ENCODE measurements around the gene CYP2D6.
A peak's percentile ranks its signal among the peaks of the same experiment; 100 is the strongest.
"Not testable (repeated sequence)": the region's sequence is repeated elsewhere in the genome, so short reads cannot be mapped to it uniquely, and the experiment has no call there.

The CYP2D6 gene

DNA sequence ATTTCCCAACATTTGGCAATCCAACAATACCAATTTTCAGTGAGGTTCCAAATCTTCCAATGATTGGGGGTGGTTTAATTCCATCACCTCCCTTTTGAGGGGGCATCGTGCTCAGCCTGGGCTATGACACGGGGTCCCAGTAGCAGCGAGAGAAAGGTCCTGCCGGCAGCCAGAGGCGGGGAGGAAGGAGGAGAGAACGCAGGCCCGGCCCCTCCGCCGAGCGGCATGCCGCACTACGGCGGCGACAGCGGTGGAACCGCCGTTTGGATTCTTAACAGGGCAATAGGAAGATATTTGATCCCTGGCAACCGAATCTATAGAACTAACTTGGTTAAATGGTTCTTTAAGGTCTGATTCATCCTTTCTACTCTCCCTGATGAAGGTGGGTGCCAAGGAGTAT is 21.8 kb downstream of the CYP2D6 start:
- no peak overlapping the region for H3K4me3 ChIP-seq (ENCODE audit: insufficient read length, low read depth)
- H3K4me1 ChIP-seq (ENCODE audit: insufficient read depth, insufficient read length) = no peaks in the 10 kb centered on the region
- DNase-seq (ENCODE audit: low read depth, low spot score) = no peak
- TF ChIP-seq SUZ12 (IDR thresholded peaks at IDR 0.05; ENCODE audit: extremely low read depth, insufficient read depth, insufficient read length) = no peak
- no peak for TF ChIP-seq ZNF274 (IDR thresholded peaks at IDR 0.05; ENCODE audit: low read depth, low read length)
- TF ChIP-seq YY1 (IDR thresholded peaks at IDR 0.05; ENCODE audit: insufficient read depth, insufficient read length) = no peak
- no peak overlapping the region for H3K9ac ChIP-seq (ENCODE audit: insufficient read length, low read depth)
- H3K27me3 ChIP-seq (ENCODE audit: insufficient read depth, insufficient read length) = no peaks in the 10 kb centered on the region
- H3K36me3 ChIP-seq (ENCODE audit: insufficient read depth, insufficient read length, low read length) = no peaks in the 10 kb centered on the region
- H3K9me3 ChIP-seq (ENCODE audit: insufficient read depth, low read length) = peaks cover 27% of the 10 kb centered on the region; the same call in 1 of the 2 replicates

DNA sequence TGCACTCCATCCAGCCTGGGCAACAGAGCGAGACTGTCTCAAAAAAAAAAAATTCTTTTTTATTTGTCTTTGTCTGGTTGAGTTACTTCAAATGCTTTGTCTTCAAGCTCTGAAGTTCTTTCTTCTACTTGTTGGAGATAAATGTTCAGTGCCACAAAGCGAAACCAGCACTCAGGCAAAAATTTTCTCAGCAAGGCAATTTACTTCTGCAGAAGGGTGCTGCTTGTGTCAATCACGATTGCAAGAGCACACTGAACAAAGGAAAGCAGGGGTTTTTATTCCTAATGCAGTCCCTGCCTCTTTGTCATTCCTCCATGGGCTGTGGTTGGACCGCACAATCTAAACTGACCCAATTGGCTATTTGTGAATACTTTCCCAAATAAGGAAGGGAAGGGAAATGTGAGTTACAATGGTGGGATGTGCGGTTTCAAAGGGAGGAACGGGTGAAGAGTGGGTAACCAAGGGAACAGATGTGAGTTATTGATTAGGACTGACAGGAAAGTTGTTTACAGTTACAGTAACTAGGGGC is 26.2 kb downstream of the CYP2D6 start:
- H3K4me3 ChIP-seq (ENCODE audit: insufficient read length, low read depth); H3K9ac ChIP-seq (ENCODE audit: insufficient read length, low read depth); H3K4me1 ChIP-seq (ENCODE audit: insufficient read depth, insufficient read length); DNase-seq (ENCODE audit: low read depth, low spot score); H3K36me3 ChIP-seq (ENCODE audit: insufficient read depth, insufficient read length, low read length); H3K27me3 ChIP-seq (ENCODE audit: insufficient read depth, insufficient read length): not testable (repeated sequence)
- peaks cover 45% of the 10 kb centered on the region for H3K9me3 ChIP-seq (ENCODE audit: insufficient read depth, low read length)

DNA sequence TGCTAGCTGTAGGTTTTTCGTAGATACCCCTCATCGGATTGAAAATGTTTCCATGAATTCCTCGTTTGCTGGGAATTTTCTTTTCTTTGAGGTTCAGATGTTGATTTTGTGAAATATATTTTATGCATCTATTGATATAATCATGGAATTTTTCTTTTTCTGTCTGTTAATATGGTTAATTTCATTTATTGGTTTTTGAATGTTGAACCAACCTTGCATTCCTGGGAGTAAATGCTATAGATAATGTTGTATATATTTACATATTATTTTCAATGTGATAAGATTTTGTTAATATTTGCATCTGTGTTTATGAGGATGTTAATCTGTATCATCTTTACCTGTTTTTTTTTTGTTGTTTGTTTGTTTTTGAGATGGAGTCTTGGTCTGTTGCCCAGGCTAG is 29.4 kb downstream of the CYP2D6 start:
- no peak overlapping the region for H3K4me3 ChIP-seq (ENCODE audit: insufficient read length, low read depth)
- TF ChIP-seq YY1 (IDR thresholded peaks at IDR 0.05; ENCODE audit: insufficient read depth, insufficient read length) = no peak
- no peak for TF ChIP-seq SUZ12 (IDR thresholded peaks at IDR 0.05; ENCODE audit: extremely low read depth, insufficient read depth, insufficient read length)
- TF ChIP-seq ZNF274 (IDR thresholded peaks at IDR 0.05; ENCODE audit: low read depth, low read length) = no peak
- no peaks in the 10 kb centered on the region for H3K4me1 ChIP-seq (ENCODE audit: insufficient read depth, insufficient read length)
- no peak overlapping the region for H3K9ac ChIP-seq (ENCODE audit: insufficient read length, low read depth)
- H3K9me3 ChIP-seq (ENCODE audit: insufficient read depth, low read length) = peaks cover 44% of the 10 kb centered on the region
- DNase-seq (ENCODE audit: low read depth, low spot score) = no peak
- no peaks in the 10 kb centered on the region for H3K36me3 ChIP-seq (ENCODE audit: insufficient read depth, insufficient read length, low read length)
- no peaks in the 10 kb centered on the region for H3K27me3 ChIP-seq (ENCODE audit: insufficient read depth, insufficient read length)

DNA sequence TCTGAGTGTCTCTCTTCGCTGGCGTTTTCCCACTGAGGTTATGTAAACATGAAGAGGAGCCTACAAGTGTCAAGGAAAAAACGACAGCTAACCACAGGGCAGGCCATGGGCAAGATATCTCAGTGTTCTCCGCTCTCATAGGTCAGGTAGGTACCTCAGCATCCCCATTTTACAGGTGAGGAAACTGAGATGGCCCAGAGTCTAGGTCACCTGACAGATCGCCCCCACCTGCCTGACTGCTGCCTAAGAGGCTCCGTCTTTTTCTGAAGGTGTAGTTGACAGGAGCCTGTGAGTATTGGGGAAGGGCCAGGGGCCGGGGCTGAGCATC is 39.2 kb downstream of the CYP2D6 start:
- H3K9ac ChIP-seq (ENCODE audit: insufficient read length, low read depth) = peak overlapping the region; percentile 84
- no peaks in the 10 kb centered on the region for H3K4me1 ChIP-seq (ENCODE audit: insufficient read depth, insufficient read length)
- TF ChIP-seq SUZ12 (IDR thresholded peaks at IDR 0.05; ENCODE audit: extremely low read depth, insufficient read depth, insufficient read length) (no peak), YY1 (IDR thresholded peaks at IDR 0.05; ENCODE audit: insufficient read depth, insufficient read length) (no peak), ZNF274 (IDR thresholded peaks at IDR 0.05; ENCODE audit: low read depth, low read length) (no peak)
- DNase-seq (ENCODE audit: low read depth, low spot score) = no peak
- 0 out of 2 replicates have a peak, but pooled peaks cover 11% of the 10 kb centered on the region for H3K9me3 ChIP-seq (ENCODE audit: insufficient read depth, low read length)
- peak overlapping the region; percentile 89 for H3K4me3 ChIP-seq (ENCODE audit: insufficient read length, low read depth)
- H3K27me3 ChIP-seq (ENCODE audit: insufficient read depth, insufficient read length) = no peaks in the 10 kb centered on the region
- peaks cover 16% of the 10 kb centered on the region for H3K36me3 ChIP-seq (ENCODE audit: insufficient read depth, insufficient read length, low read length)

DNA sequence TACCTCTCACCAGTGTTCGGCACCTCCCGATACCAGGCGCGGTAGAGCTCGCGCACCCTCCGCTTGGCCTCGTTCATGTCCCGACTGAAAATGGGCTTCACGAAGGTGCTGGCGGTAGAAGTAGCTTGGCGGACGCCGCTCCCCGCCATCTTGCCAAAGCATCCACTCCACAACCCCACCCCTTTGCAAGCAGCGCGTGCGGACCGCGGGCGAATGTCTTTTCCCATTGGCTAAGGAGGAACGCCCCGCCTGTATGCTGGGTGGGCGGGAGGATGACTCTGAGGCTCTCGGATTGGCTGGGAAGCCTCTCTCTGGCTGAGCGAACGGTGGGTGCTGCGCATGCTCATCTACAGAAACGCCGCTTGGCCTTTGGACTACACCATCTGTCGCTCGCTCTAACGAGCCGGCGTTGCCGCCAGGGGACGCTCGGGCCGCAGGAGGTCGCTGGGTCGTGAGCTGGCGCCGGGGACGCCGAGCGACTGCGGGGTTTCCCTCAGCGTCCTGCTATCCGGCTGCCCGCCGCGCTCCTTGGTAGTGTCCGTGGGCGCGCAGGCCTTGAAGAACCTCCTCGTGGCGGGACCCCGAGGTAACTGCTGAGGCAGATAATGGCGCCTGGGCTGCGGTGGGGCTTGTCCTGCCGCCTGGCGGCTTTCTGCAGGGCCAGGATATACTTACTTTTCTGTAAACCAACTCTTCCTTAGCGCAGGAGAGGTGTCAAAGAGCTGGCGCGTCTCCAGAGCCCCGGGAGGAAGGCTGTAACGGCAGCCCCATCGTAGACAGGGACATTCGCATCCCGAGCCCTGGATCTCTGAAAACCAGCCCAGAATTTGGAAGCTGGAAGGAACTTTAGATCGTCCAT is 39.8 kb downstream of the CYP2D6 start, which contains the start of gene NDUFA6:
Gene NDUFA6, minus strand, starts transcription at position 177 of the 859 bp plus-strand sequence. Its CDS starts 28 bp downstream, at position 149.
- Histone ChIP-seq H3K9me3 (ENCODE audit: insufficient read depth, low read length) (0 out of 2 replicates have a peak, but pooled peaks cover 11% of the 10 kb centered on the region), H3K27me3 (ENCODE audit: insufficient read depth, insufficient read length) (no peaks in the 10 kb centered on the region), H3K4me3 (ENCODE audit: insufficient read length, low read depth) (peak within 1 kb of the TSS; percentile 89), H3K4me1 (ENCODE audit: insufficient read depth, insufficient read length) (no peaks in the 10 kb centered on the region), H3K9ac (ENCODE audit: insufficient read length, low read depth) (peak within 1 kb of the TSS; percentile 92), H3K36me3 (ENCODE audit: insufficient read depth, insufficient read length, low read length) (peaks cover 22% of the 10 kb centered on the region)
- peak; percentile 70 for TF ChIP-seq YY1 (IDR thresholded peaks at IDR 0.05; ENCODE audit: insufficient read depth, insufficient read length)
- TF ChIP-seq ZNF274 (IDR thresholded peaks at IDR 0.05; ENCODE audit: low read depth, low read length) = no peak
- peak; percentile 95 for DNase-seq (ENCODE audit: low read depth, low spot score)

DNA sequence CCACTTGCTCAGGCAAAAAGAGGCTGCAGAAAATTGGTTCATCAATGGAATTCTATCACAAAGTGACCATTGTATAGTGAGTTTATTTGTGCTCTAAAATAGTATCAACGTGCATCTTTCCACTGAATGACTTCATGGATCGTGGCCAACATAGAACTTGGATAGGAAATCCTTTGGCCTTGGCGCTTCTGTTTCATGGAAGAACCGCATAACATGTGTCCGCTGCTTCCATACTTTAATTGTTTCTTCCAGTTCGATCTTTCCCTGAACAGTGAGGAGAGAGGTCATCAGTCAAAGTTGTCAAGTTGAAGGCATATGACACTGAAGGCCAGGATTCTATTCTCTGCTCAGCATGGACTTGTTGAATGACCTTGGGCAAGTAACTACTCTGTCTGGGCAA is 44.6 kb downstream of the CYP2D6 start:
- Histone ChIP-seq H3K4me1 (ENCODE audit: insufficient read depth, insufficient read length) (no peaks in the 10 kb centered on the region), H3K27me3 (ENCODE audit: insufficient read depth, insufficient read length) (no peaks in the 10 kb centered on the region), H3K36me3 (ENCODE audit: insufficient read depth, insufficient read length, low read length) (peaks cover 59% of the 10 kb centered on the region), H3K4me3 (ENCODE audit: insufficient read length, low read depth) (no peak overlapping the region), H3K9ac (ENCODE audit: insufficient read length, low read depth) (no peak overlapping the region), H3K9me3 (ENCODE audit: insufficient read depth, low read length) (0 out of 2 replicates have a peak, but pooled peaks cover 11% of the 10 kb centered on the region)
- DNase-seq (ENCODE audit: low read depth, low spot score) = no peak
- TF ChIP-seq ZNF274 (IDR thresholded peaks at IDR 0.05; ENCODE audit: low read depth, low read length) (no peak), YY1 (IDR thresholded peaks at IDR 0.05; ENCODE audit: insufficient read depth, insufficient read length) (no peak), SUZ12 (IDR thresholded peaks at IDR 0.05; ENCODE audit: extremely low read depth, insufficient read depth, insufficient read length) (no peak)

DNA sequence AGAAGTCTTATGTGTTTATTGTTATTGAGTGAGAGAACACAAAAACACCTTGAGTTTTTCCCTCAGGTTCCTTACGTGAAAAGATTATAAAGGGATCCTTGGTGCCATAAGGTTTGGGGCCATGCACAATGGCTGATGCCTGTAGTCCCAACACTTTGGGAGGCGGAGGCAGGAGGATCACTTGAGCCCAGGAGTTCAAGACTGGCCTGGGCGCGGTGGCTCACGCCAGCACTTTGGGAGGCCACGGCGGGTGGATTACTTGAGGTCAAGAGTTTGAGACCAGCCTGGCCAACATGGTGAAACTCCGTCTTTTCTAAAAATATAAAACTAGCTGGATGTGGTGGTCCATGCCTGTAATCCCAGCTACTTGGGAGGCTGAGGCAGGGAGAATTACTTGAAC is 45.7 kb downstream of the CYP2D6 start:
- TF ChIP-seq YY1 (IDR thresholded peaks at IDR 0.05; ENCODE audit: insufficient read depth, insufficient read length) (no peak), ZNF274 (IDR thresholded peaks at IDR 0.05; ENCODE audit: low read depth, low read length) (no peak), SUZ12 (IDR thresholded peaks at IDR 0.05; ENCODE audit: extremely low read depth, insufficient read depth, insufficient read length) (no peak)
- Histone ChIP-seq H3K9me3 (ENCODE audit: insufficient read depth, low read length) (0 out of 2 replicates have a peak, but pooled peaks cover 11% of the 10 kb centered on the region), H3K9ac (ENCODE audit: insufficient read length, low read depth) (no peak overlapping the region), H3K4me3 (ENCODE audit: insufficient read length, low read depth) (no peak overlapping the region), H3K27me3 (ENCODE audit: insufficient read depth, insufficient read length) (no peaks in the 10 kb centered on the region), H3K4me1 (ENCODE audit: insufficient read depth, insufficient read length) (no peaks in the 10 kb centered on the region), H3K36me3 (ENCODE audit: insufficient read depth, insufficient read length, low read length) (peaks cover 59% of the 10 kb centered on the region)
- no peak for DNase-seq (ENCODE audit: low read depth, low spot score)

Measured in NT2/D1 (cell line).